Natural killer cell (primary cell): ENCODE results near the gene TTBK1. TPM values are rescaled to one million over a fixed set of nuclear protein-coding genes. Genes with fewer than 3 reads are reported as not detected.

ENCODE experiments used
- ATAC-seq, 3 donors: fragments of 150-1000 bp in 2 of 3; fragments of 200-7000 bp in 1 of 3; cut with Tn5 transposase; 1 replicate in 1 of 3; 2 replicates in 2 of 3; pipeline ENCODE4 v1.10.0; 2021; ENCODE audit warnings: mild to moderate bottlenecking in 2 of 3, moderate library complexity in 2 of 3
- DNase-seq, 2 donors: peaks; one replicate each; pipeline versions ENCODE4 v3.0.0 to v3.0.0-alpha.2; 2013 to 2021; ENCODE audit warnings: mixed read lengths in 1 of 2
- H3K27ac ChIP-seq: one replicate; pipeline ENCODE4 v1.5.1; 2013; ENCODE audit warnings: mild to moderate bottlenecking, low read length
- H3K27me3 ChIP-seq: one replicate; pipeline ENCODE4 v1.6.1; 2013; ENCODE audit warnings: low read length; ENCODE audit not compliant: control insufficient read depth, insufficient read depth
- H3K36me3 ChIP-seq: one replicate; pipeline ENCODE4 v1.6.1; 2013; ENCODE audit warnings: low read length; ENCODE audit not compliant: control insufficient read depth, insufficient read depth
- H3K4me1 ChIP-seq: one replicate; pipeline ENCODE4 v1.6.1; 2013; ENCODE audit warnings: low read length; ENCODE audit not compliant: control insufficient read depth, insufficient read depth
- H3K4me3 ChIP-seq: one replicate; pipeline ENCODE4 v1.5.1; 2013; ENCODE audit warnings: low read length
- H3K9me3 ChIP-seq: one replicate; pipeline ENCODE4 v1.6.1; 2013; ENCODE audit warnings: low read length; ENCODE audit not compliant: control insufficient read depth, insufficient read depth
- H3K27ac Mint-ChIP-seq, 2 donors: one replicate each; pipeline ENCODE4 v1.8.0; 2022; ENCODE audit warnings: mild to moderate bottlenecking in 2 of 2, mixed read lengths in 2 of 2, moderate library complexity in 1 of 2
- H3K27me3 Mint-ChIP-seq, 2 donors: one replicate each; pipeline ENCODE4 v1.8.0; 2022; ENCODE audit warnings: low read depth in 2 of 2, mixed read lengths in 2 of 2
- H3K36me3 Mint-ChIP-seq: one replicate; pipeline ENCODE4 v1.8.0; 2022; ENCODE audit warnings: mixed read lengths
- H3K4me1 Mint-ChIP-seq, 2 donors: one replicate each; pipeline ENCODE4 v1.8.0; 2022; ENCODE audit warnings: mixed read lengths in 2 of 2
- H3K4me3 Mint-ChIP-seq: one replicate; pipeline ENCODE4 v1.8.0; 2022; ENCODE audit warnings: mild to moderate bottlenecking, moderate library complexity, mixed read lengths
- H3K9me3 Mint-ChIP-seq, 2 donors: one replicate each; pipeline ENCODE4 v1.8.0; 2022; ENCODE audit warnings: mixed read lengths in 2 of 2
- WGBS: methylation state at CpG from one replicate; pipeline ENCODE4 v1.1.7; 2013; ENCODE audit warnings: missing lambda C conversion rate; ENCODE audit not compliant: insufficient coverage; 5-methylcytosine and 5-hydroxymethylcytosine counted together
- intact Hi-C: fragments of 100-400 bp; cut with micrococcal nuclease; formaldehyde crosslinking; loops from one replicate; pipeline ENCODE4 v1.14.2; 2022
- total RNA-seq, 4 donors: library from RNA; stranded (reverse); fragments of 120-200 nt in 1 of 4; gene quantifications; one replicate each; pipeline versions ENCODE4 v1.2.3 to v1.2.4, GENCODE V29; 2013 to 2022
- TF ChIP-seq, protein P1 (sequence below): fragments of 200-600 bp; IDR thresholded peaks from one replicate; pipeline ENCODE4 v1.8.0; 2022; ENCODE audit warnings: antibody characterized with exemption

TTBK1 gene
- total RNA-seq, 3 donors from 2014 or later (not counting 1 experiment from before 2014, with no cell fraction given) = 0.07 TPM; not detected in 2

DNA sequence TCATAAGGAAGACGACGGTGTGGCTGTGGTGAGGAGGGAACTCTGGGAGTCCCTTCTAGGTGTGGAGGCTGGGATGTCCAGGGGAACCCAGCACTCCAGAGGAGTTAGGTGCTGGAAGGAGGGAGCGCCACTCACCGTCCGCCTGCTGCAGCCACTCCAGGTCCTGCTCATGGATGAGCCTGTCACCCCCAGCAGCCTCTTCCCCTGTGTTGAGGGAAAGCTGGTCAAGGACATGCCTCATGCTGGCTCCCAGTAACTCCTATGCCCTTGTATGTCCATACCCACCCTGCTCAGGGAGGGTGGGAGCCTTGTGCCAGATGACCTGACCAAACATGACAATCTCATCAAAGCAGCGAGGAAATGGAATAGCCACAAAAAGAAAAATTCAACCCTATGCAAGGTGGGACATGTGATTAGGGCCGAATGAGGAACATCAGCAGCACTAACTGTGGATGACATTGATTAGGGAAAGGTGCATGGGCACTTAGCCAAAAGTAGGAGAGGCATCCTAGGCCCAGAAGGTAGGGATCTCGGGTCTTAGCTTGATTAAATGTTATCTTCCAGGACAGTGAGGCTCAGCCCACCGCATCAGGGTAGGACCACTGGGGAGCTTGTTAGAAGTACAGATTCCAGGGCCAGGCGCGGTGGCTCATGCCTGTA lies 17.0 kb upstream of the TTBK1 start:
- peak overlapping the region in 1 of 2 donors; percentile 72 for H3K27ac Mint-ChIP-seq
- peaks cover 2% of the 10 kb centered on the region for H3K27me3 ChIP-seq
- intact Hi-C loops = no loop called here
- TF ChIP-seq, protein P1, sequence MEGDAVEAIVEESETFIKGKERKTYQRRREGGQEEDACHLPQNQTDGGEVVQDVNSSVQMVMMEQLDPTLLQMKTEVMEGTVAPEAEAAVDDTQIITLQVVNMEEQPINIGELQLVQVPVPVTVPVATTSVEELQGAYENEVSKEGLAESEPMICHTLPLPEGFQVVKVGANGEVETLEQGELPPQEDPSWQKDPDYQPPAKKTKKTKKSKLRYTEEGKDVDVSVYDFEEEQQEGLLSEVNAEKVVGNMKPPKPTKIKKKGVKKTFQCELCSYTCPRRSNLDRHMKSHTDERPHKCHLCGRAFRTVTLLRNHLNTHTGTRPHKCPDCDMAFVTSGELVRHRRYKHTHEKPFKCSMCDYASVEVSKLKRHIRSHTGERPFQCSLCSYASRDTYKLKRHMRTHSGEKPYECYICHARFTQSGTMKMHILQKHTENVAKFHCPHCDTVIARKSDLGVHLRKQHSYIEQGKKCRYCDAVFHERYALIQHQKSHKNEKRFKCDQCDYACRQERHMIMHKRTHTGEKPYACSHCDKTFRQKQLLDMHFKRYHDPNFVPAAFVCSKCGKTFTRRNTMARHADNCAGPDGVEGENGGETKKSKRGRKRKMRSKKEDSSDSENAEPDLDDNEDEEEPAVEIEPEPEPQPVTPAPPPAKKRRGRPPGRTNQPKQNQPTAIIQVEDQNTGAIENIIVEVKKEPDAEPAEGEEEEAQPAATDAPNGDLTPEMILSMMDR = no peak
- peaks cover 14 to 15% of the 10 kb centered on the region in 2 donors for H3K4me1 Mint-ChIP-seq
- H3K36me3 ChIP-seq = peaks cover 4% of the 10 kb centered on the region
- peaks cover 0 to 1% of the 10 kb centered on the region in 2 donors for H3K27me3 Mint-ChIP-seq
- WGBS = 91% methylated on average over 11 of the region's 11 CpGs
- DNase-seq (no peak), ATAC-seq (no peak)
- no peak overlapping the region for H3K27ac ChIP-seq
- H3K9me3 Mint-ChIP-seq = no peaks in the 10 kb centered on the region
- no peaks in the 10 kb centered on the region for H3K36me3 Mint-ChIP-seq
- H3K9me3 ChIP-seq = no peaks in the 10 kb centered on the region
- H3K4me3 Mint-ChIP-seq = no peak overlapping the region
- no peak overlapping the region for H3K4me3 ChIP-seq
- H3K4me1 ChIP-seq = peaks cover 40% of the 10 kb centered on the region

DNA sequence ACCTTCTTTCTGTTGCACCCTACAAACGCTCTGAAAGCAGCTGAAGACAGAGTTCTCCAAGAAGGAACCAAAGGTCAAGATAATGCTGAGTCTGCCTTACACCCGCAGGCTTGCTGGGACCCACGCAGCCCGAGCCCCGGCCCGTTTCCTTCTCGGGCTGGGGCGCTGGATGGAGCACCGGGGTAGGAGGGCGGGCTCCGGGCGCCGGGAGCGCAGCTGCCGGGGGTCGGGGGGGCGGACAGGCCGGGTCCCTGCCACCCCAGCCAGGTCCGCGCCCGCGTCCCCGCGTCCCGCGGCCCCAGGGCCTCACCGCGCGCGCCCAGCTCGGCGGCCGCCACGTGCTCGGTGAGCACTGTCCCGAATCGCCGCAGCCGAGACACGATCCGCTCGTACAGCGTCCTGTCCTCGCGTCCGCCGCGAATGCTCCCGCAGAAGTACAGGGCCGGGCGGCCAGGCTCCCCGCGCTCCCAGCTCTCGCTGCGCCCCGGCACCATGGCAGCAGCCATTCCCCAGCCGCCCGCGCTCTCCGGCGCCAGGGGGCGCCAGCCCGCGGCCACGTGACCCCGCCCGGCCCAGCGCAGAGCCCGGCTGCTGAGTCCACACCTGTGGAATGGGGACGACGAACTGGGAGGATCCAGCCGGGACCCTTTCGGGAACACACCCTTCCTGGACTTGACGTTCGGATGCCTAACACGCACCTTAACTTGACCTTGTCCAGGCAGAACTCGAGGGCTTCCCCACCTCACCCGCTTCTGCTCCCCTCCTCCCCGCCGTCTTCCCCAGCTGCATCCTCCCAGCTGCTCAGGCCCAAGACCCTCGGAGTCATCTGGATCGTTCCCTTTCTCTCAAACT lies 14.1 kb upstream of the TTBK1 start, which contains the start of gene DNPH1:
TSS of gene DNPH1 (minus strand) at position 531 of the 852 bp plus-strand sequence. CDS start at position 506, 25 bp downstream.
- TF ChIP-seq, protein P1 = peak; percentile 94
- H3K9me3 Mint-ChIP-seq = no peaks in the 10 kb centered on the region
- intact Hi-C loops = no loop called here
- WGBS = 2% methylated on average over 82 of the region's 82 CpGs
- peak within 1 kb of the TSS; percentile 48 to 75 for H3K27ac Mint-ChIP-seq
- peaks cover 10% of the 10 kb centered on the region in 2 donors for H3K4me1 Mint-ChIP-seq
- H3K27me3 Mint-ChIP-seq = peaks cover 9 to 11% of the 10 kb centered on the region in 2 donors
- Histone ChIP-seq H3K27ac (no peak within 1 kb of the TSS), H3K27me3 (peaks cover 3% of the 10 kb centered on the region), H3K36me3 (no peaks in the 10 kb centered on the region), H3K4me1 (peaks cover 34% of the 10 kb centered on the region), H3K4me3 (peak within 1 kb of the TSS; percentile 23), H3K9me3 (no peaks in the 10 kb centered on the region)
- ATAC-seq (peak; percentile 76 to 87 (median 81)), DNase-seq (peak; percentile 81 to 90)
- H3K4me3 Mint-ChIP-seq = peak within 1 kb of the TSS; percentile 85
- no peaks in the 10 kb centered on the region for H3K36me3 Mint-ChIP-seq

DNA sequence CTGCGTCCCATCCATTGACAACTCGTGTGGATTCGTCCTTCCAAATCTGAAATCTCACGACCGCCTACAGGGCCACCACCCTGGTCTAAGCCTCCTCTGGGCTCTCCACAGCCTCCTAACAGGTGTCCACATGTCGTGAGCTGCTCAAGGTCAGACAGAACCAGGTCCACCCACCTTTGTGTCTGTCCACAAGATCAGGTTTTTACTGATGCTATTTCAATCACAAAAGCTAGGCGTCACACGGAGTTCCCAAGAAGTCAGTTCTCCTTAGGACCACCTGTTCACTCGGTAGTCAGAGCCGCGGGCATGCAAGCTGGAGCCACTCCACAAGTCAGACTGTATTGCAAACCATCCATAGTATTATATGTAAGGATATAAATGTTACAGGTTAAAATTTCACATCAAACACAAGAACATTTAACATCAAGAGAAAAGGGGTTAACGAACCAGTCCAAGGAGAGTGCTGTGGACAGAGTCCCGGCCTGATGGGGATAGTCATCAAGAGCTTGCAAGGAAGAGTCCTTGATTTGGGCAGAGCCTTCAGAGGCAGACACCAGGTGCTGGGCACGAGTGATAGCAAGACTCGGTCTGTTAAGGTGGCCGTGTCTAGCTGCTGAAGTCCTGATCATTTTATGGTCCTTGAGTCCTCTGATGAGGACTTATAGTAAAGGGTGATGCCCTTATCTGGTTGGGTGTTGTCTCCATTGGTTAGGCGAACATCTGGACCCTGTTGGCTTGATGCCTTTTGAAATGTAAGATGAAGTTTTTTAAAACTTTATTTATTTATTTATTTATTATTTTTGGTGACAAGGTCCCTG lies 13.3 kb upstream of the TTBK1 start:
- Mint-ChIP-seq H3K36me3 (no peaks in the 10 kb centered on the region), H3K4me3 (peak overlapping the region; percentile 85), H3K27ac (peak overlapping the region; percentile 34 to 75), H3K9me3 (no peaks in the 10 kb centered on the region), H3K4me1 (peaks cover 4 to 5% of the 10 kb centered on the region in 2 donors), H3K27me3 (peaks cover 9 to 11% of the 10 kb centered on the region in 2 donors)
- Histone ChIP-seq H3K4me1 (peaks cover 25% of the 10 kb centered on the region), H3K27ac (no peak overlapping the region), H3K4me3 (no peak overlapping the region), H3K27me3 (peaks cover 3% of the 10 kb centered on the region), H3K36me3 (no peaks in the 10 kb centered on the region), H3K9me3 (no peaks in the 10 kb centered on the region)
- intact Hi-C loops = loop anchor here (10.0 kb wide), 1 partner anchor 275 kb away; no protein-coding TSS in a partner anchor
- TF ChIP-seq, protein P1 = no peak
- WGBS = 81% methylated on average over 16 of the region's 17 CpGs
- peak in 1 of 2 donors; percentile 12 for DNase-seq
- no peak for ATAC-seq
